ENCODE measurements around the gene B3GNT3.

Gene B3GNT3

GRCh38 chr19:17836530-17836929 lies 41.6 kb downstream of the B3GNT3 start:
- H3K27ac ChIP-seq (ENCODE audit: low read length): no peak overlapping the region
- H4K20me1 ChIP-seq (ENCODE audit: insufficient read depth, low read length): no peaks in the 10 kb centered on the region
- no peaks in the 10 kb centered on the region for H3K9me3 ChIP-seq (replicated peaks; ENCODE audit: insufficient read depth, low read length)
- no peak overlapping the region for H3K4me3 ChIP-seq (ENCODE audit: low read length)
- H3K4me1 ChIP-seq (ENCODE audit: low read length): no peaks in the 10 kb centered on the region
- no peaks in the 10 kb centered on the region for H3K79me2 ChIP-seq (ENCODE audit: low read length)
- no peaks in the 10 kb centered on the region for H3K27me3 ChIP-seq (replicated peaks; ENCODE audit: insufficient read depth, low read length)
- no peaks in the 10 kb centered on the region for H3K36me3 ChIP-seq (replicated peaks; ENCODE audit: insufficient read depth, low read length)
- TF ChIP-seq EZH2phosphoT487 (IDR thresholded peaks at IDR 0.05; ENCODE audit: low read length) (no peak), EZH2 (optimal IDR thresholded peaks at IDR 0.05; ENCODE audit: low read depth, low read length) (no peak)
- TF ChIP-seq, protein P1, sequence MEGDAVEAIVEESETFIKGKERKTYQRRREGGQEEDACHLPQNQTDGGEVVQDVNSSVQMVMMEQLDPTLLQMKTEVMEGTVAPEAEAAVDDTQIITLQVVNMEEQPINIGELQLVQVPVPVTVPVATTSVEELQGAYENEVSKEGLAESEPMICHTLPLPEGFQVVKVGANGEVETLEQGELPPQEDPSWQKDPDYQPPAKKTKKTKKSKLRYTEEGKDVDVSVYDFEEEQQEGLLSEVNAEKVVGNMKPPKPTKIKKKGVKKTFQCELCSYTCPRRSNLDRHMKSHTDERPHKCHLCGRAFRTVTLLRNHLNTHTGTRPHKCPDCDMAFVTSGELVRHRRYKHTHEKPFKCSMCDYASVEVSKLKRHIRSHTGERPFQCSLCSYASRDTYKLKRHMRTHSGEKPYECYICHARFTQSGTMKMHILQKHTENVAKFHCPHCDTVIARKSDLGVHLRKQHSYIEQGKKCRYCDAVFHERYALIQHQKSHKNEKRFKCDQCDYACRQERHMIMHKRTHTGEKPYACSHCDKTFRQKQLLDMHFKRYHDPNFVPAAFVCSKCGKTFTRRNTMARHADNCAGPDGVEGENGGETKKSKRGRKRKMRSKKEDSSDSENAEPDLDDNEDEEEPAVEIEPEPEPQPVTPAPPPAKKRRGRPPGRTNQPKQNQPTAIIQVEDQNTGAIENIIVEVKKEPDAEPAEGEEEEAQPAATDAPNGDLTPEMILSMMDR (IDR thresholded peaks at IDR 0.05; ENCODE audit: low read length): no peak
- no peak overlapping the region for H3K9ac ChIP-seq (ENCODE audit: low read length)
- H2AFZ ChIP-seq (ENCODE audit: low read length): no peak overlapping the region
- H3K4me2 ChIP-seq (ENCODE audit: low read depth, low read length): no peak overlapping the region
- H3F3A ChIP-seq (ENCODE audit: insufficient read depth, low read length): no peaks in the 10 kb centered on the region
- no peak for DNase-seq
- H3K9me2 ChIP-seq (replicated peaks; ENCODE audit: insufficient read depth, low read length): no peaks in the 10 kb centered on the region

GRCh38 chr19:17837972-17838371 lies 43.0 kb downstream of the B3GNT3 start:
- Histone ChIP-seq H3K9me3 (replicated peaks; ENCODE audit: insufficient read depth, low read length) (no peaks in the 10 kb centered on the region), H3K27ac (ENCODE audit: low read length) (no peak overlapping the region), H3K9me2 (replicated peaks; ENCODE audit: insufficient read depth, low read length) (no peaks in the 10 kb centered on the region), H4K20me1 (ENCODE audit: insufficient read depth, low read length) (no peaks in the 10 kb centered on the region), H3F3A (ENCODE audit: insufficient read depth, low read length) (no peaks in the 10 kb centered on the region), H2AFZ (ENCODE audit: low read length) (no peak overlapping the region), H3K4me1 (ENCODE audit: low read length) (no peaks in the 10 kb centered on the region), H3K36me3 (replicated peaks; ENCODE audit: insufficient read depth, low read length) (no peaks in the 10 kb centered on the region), H3K27me3 (replicated peaks; ENCODE audit: insufficient read depth, low read length) (no peaks in the 10 kb centered on the region), H3K79me2 (ENCODE audit: low read length) (no peaks in the 10 kb centered on the region), H3K4me2 (ENCODE audit: low read depth, low read length) (no peak overlapping the region), H3K4me3 (ENCODE audit: low read length) (no peak overlapping the region), H3K9ac (ENCODE audit: low read length) (no peak overlapping the region)
- no peak for TF ChIP-seq EZH2 (optimal IDR thresholded peaks at IDR 0.05; ENCODE audit: low read depth, low read length)
- TF ChIP-seq EZH2phosphoT487 (IDR thresholded peaks at IDR 0.05; ENCODE audit: low read length): no peak
- TF ChIP-seq, protein P1 (IDR thresholded peaks at IDR 0.05; ENCODE audit: low read length): no peak
- DNase-seq: no peak

GRCh38 chr19:17840019-17840418 lies 45.1 kb downstream of the B3GNT3 start:
- Histone ChIP-seq H3K79me2 (ENCODE audit: low read length) (no peaks in the 10 kb centered on the region), H3K9me3 (replicated peaks; ENCODE audit: insufficient read depth, low read length) (no peaks in the 10 kb centered on the region), H4K20me1 (ENCODE audit: insufficient read depth, low read length) (no peaks in the 10 kb centered on the region), H3K9me2 (replicated peaks; ENCODE audit: insufficient read depth, low read length) (no peaks in the 10 kb centered on the region), H3K4me3 (ENCODE audit: low read length) (no peak overlapping the region), H3K4me1 (ENCODE audit: low read length) (no peaks in the 10 kb centered on the region), H3K9ac (ENCODE audit: low read length) (no peak overlapping the region), H3K36me3 (replicated peaks; ENCODE audit: insufficient read depth, low read length) (no peaks in the 10 kb centered on the region), H3K27me3 (replicated peaks; ENCODE audit: insufficient read depth, low read length) (no peaks in the 10 kb centered on the region), H3K4me2 (ENCODE audit: low read depth, low read length) (no peak overlapping the region), H3F3A (ENCODE audit: insufficient read depth, low read length) (no peaks in the 10 kb centered on the region), H3K27ac (ENCODE audit: low read length) (no peak overlapping the region), H2AFZ (ENCODE audit: low read length) (no peak overlapping the region)
- DNase-seq: no peak
- TF ChIP-seq, protein P1 (IDR thresholded peaks at IDR 0.05; ENCODE audit: low read length): no peak
- no peak for TF ChIP-seq EZH2 (optimal IDR thresholded peaks at IDR 0.05; ENCODE audit: low read depth, low read length)
- no peak for TF ChIP-seq EZH2phosphoT487 (IDR thresholded peaks at IDR 0.05; ENCODE audit: low read length)

All from MM.1S (cell line).